Measurements from ENCODE around the gene RPRD1B.
A peak's percentile ranks its signal among the peaks of the same experiment; 100 is the strongest.

RPRD1B gene

DNA sequence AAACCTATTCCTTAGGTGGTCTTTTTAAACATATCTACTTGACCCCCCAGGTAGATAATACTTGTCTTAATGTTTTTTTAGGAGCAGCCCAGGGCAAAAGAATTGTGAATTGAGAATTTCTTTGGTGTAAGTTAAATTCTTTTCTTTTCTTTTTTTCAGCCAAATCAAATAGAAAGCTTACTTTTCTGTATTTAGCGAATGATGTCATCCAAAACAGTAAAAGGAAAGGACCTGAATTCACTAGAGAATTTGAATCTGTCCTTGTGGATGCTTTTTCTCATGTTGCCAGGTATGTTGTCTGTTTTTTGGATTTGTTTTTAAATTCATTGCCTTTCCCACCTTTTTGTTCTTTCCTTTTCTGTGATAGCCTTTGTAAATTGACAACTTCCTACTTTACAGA lies 6.7 kb downstream of the RPRD1B start:
- no peak for DNase-seq

DNA sequence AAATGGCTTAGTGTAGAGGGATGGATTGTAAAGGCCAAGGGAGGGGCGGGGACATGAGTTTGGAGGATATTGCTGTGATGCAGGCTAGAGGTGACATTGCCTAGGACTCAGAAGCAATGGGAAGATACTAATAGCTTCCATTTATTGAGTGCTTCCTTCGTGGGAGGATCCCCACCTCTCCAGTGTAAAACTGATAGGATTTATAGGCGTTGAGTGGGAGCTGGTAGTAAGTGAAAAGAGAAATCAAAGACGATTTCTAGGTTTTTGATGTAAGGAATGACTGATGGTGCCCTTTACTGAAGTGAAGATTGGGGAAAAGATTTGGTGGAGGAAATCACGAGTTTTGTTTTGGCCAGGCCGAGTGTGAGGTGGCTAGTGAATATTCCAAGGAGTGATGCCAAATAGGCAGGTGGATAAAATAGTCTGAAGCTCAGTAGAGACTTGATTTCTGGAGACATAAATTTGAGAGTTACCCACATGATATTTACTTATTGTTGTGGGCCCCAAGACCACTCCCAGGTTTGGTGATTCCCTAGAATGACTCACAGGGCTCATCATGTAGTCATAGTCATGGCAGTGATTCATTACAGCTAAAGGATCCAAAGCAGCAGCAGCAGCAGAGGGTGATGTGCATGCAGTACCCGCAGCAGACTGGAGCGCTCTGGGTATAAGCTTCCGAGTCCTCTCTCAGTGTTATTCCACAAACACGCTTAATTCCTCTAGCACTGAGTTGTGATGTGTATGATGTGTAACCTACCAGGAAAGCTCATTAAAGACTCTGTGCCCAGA lies 10.2 kb downstream of the RPRD1B start:
- DNase-seq: no peak

DNA sequence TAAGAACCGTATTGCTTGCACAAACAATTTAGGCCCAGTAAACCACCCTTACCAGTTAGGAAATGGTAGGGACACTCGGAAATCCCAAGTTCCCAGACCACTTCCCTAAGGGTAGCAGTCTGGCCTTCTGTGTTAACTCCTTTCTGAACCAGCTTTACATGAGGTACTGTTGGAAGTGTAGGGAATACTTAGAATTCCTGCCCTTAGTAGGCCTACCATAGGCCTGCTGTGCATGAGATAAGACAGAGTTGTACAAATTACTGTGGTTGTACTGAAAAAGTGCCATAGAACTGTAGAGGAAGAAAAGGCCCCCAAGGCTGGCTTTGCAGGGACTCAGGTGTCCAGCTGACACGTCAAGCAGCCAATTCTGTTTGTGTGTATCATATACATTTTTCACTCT lies 11.1 kb downstream of the RPRD1B start:
- DNase-seq: no peak

DNA sequence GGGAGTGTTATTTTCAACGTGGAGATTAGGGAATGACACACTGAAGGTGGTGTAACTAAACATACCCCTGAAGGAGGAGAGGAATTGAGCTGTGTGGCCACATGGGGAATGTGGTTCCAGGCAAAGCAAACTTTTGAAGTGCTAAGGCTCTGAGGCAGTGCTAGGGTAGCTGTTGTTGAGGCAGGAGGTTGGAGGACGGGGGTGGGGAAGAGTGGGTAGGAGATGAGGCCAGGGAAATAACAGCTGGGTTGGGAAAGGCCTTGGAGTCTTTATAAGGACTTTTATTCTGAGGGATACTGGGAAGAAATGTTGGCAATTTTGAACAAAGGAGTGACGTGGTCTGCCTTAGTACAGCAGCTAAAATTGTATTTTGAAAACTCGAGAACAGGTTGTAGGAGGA lies 13.0 kb downstream of the RPRD1B start:
- no peak for DNase-seq

DNA sequence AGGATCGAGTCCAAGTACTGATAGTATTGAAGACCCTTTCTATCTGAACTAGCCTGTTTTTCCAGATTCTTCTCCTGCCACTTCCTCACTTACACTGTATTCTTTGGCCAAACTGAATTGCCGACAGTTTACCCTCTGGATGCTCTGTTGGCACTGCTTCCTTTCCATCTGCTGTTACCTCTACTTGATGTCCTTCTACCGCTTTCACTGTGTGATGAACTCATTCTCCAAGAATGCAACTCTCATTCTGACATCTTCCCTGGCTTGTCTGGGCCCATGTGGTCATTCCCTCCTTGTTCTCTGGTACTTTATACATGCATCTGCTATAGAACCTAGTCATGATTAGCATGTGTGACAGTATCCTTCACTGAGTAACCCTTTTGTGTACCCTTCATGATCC lies 16.3 kb downstream of the RPRD1B start:
- no peak for DNase-seq

DNA sequence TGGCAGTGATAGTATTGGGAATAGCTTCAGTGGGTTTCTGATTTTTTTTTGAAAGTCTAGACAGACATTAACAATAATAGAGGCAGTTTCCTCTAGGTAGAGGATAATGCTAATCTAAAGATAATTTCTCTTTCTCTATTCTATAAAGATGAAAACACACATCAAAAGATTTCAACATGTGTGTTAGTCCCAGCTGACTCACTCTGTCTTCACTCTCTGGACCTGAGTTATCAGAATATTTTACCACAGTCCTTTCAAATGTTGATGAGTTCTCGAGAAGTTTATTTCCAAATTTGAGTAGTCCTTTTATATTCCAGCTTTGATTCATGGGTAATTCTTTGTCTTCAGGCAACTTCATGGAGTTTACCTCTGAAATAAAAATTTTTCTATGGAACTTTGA lies 17.1 kb downstream of the RPRD1B start:
- no peak for DNase-seq

DNA sequence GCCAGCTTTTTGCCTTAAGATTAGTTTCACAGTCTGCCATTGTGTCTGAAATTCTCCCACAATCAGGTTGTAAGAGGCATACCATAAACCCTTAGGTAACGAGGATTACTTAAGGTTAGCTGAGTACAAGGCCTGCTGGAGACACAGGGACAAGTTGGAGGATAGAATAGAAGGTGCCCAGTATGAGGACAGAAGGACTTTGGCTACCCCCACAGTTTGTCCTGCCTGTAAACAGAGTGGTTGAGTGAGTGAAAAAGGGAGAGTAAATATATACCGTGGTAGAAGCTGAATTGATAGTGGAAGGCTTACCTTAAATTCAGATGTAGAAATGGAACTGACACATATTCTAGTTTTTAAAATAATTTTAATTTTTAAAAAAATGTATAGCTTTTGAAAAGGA lies 19.3 kb downstream of the RPRD1B start:
- DNase-seq: no peak

DNA sequence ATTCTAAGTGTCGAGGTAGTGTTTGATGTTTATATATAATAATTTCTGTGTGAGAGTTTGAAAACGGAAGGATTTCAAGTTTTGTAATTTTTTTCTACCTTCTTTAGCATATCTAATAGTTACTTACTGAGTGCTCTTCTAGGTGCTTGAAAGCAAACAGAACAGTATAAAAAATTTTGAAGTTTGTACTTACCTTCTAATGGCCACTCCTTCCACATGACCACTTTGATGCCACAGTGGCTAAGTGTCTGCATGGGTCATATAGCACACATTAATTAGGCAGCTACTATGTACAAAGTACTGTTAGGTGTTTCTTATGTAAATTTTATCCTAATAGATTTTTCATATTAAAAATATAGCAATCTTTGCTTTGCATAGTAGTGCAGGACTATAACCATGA lies 21.1 kb downstream of the RPRD1B start:
- no peak for DNase-seq

DNA sequence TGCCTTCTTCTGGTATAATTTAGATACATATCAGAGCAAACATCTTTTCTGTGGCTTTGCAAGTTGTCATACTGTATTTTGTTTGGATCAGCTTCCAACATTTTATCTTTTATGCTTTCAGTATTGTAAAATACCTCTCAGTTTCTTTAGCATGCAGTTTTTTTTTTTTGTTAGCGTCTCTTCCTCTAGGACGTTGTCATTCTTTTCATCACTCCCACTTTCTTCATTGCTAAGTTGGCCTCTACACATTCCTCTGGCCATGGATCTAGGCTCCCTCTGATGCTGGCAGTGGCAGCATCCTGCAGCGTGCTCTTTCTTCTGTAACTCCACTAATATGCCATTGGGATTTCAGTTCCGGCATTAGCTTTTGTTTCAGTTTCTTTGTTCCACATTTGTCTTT lies 21.7 kb downstream of the RPRD1B start:
- no peak for DNase-seq

DNA sequence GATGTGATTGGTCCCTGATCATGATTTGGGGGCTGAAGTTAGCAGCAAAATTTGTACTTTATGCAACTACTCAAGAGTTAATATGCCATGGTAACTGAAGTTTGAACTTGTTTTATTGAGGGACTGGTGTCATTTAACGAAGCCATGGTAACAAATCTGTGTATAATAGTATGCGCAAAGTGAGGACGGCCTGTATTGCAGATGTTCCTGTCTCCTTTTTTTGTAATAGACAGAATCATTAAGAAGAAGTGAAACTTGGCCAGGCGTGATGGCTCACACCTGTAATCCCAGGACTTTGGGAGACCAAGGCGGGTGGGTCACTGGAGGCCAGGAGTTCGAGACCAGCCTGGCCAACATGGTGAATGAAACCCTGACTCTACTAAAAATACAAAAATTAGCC lies 22.3 kb downstream of the RPRD1B start:
- DNase-seq: no peak

DNA sequence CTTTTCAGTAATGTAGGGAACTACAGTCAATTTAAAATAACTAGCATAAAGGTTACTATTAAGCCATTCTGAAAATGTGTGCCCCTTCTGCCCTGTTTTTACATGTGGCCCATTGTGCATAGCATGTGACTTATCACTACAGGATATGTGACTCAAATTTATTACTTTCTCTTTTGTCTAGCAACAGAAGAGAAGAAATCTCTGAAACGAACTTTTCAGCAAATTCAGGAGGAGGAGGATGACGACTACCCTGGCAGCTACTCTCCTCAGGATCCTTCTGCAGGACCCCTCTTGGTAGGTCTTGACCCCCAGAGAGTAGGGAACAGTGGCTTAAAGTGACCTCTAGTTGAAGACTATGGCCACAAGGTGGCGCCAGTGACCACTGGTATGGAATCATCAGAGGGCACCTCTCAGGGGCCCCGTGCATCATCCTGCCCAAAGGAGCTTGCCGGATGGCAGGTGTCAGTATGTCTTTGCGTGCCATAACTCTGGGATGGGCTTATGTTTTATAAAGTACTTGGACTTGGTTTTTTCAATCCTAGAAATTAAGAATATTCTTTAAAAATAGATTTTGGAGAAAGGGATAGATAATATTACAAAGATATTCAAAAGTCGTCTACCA lies 23.9 kb downstream of the RPRD1B start:
- DNase-seq: peak; percentile 77

DNA sequence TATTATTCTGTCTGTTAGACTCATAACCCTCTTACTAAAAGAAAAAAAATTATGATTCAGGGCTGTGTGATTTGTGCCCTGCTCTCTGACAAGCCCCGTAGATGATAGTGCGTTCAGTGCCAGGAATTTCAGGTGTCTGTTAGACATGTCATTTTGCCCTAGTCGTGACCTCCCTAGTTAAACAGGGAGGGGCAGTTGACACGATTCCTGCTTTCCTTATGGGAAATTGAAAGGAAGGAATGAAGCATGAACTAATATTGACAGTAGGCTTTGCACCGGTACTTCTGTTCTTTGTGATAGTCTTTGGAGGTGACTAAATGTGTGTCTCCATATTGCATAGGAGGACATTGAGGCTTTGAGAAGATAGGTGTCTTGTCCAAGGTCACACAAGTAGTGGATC lies 26.3 kb downstream of the RPRD1B start:
- no peak for DNase-seq

DNA sequence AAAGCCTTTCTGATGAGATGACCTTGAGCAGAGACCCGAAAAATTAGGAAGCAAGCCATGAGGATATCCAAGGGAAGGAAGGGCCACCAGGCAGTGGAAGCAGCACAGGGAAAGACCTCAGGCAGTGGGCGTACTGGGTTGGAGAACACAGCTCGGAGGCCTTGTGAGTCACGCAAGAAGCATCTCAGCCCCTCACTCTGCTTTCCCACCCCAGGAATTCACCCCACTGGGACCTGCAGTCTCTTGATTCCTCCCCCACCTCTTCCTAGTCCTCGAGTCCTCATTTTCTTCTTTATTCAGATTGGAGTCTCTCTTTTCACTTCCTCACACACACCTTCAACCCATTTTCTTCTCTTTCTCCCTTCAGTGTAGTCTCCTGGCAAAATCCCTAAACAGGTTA lies 27.0 kb downstream of the RPRD1B start:
- no peak for DNase-seq

DNA sequence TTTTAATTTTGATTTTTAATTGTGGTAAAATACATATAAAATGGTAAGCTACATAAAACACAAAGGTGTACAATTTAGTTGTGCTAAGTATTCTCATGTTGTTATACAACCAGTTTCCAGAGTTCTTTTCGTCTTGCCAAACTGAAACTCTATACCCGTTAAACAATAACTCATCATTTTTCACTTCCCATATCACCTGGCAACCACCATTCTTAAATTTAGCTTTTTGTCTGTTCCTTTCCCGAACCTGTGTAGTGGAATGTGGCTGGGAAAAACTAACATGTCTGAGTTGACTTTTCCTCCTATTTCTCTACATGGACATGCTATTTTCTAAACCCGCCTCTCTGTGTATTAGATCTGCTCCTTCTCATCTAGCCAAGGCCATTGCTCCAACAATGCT lies 27.6 kb downstream of the RPRD1B start:
- no peak for DNase-seq

DNA sequence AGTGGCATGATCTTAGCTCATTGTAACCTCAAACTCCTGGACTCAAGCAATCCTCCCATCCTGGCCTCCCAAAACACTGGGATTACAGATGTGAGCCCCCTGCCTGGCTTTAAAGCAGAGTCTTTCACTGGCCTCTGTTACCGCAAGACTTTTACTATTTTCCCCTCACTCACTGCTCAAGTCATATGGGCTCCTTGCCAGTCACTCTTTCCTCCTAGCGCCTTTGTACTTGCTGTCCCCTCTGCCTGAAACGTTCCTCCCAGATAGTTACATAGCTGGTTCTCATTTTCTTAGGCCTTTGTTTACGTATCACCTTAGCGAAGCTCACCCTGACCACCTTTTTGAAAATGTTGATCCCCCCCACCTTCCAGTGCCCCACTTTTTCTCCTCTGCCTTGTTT lies 29.3 kb downstream of the RPRD1B start:
- DNase-seq: no peak

DNA sequence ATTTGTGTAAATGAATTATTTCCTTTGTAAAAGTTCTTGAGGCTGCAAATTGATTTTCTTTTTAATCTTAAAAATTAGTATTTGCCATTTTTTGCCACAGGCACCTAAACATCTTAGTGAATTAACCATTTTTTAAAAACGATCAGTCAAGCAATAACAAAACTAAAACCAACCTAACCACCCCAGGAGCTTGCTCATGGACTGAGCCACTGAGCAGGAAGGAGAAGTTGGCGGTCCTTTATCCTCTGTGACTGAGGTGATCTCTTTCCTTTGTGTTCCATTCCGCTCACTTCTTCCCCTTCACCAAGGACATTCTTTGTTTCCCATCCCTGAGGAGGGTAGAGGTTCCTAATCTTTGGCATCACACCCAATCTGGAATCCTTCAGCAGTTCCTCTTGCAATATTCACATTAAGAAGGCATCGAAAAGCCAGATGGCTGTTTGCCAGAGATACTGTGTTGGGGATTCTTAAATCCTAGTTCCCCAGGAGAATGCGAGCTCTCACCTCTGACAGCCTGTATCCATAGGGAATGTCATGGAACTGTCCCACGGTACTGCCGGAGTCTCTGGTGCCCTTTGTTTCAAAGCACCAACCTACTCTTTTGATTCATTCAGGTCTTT lies 30.5 kb downstream of the RPRD1B start:
- no peak for DNase-seq

DNA sequence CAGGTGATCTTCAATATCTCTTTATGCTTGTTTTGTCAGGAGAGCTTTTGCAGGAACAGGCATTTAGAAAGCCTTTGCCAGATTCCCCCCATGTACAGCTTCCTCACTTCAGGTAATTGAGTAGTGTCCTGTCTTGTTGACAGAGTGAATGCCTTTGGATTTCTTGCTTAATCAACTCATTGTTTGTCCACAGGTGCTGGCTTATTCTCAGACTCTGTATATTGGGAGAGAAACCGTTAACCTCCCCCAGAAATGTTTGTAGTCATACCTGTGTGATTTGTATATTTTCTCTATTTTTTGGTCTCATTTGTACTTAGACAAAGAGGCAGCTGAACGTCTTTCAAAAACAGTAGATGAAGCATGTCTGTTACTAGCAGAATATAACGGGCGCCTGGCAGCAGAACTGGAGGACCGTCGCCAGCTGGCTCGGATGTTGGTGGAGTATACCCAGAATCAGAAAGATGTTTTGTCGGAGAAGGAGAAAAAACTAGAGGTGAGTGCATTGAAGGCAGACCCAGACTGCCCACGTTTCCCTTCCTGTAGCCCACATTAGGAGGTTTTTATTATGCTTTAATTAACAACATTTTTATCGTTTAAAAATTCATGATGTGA lies 32.3 kb downstream of the RPRD1B start:
- DNase-seq: no peak

DNA sequence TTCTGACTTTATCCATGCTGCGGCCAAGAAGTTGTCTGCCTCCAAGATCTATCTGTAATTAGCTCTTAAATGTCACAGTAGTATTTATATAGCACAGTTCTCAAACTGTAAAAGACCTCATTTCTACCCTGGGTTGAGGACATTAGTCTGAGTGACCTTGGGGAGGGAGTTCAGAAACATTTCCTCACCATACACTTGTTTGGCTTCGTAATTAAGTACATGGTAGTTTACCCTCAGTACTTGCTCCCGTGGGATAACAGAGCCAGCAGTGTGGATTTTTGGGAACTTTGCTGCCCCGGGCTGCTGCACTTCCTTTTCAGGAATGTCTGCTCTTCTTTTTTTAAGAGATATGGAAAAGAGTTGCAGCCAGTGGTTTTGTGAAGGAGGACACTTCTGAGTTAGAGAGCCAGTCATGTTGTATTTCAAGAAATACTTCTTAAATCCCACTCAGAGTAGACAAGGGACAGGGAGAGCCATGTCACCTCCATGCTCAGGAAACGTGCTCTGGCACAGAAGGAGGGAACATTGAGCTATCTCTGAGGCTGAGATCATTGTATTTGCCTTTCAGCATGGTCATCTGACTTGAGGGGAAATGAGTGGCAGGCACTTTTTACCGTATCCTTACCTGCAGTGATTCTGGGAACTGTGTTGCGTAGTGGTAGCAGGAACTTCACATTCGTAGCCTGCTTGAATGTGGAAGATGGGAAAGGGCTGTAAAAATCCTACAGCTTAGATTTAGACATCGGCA lies 33.6 kb downstream of the RPRD1B start:
- DNase-seq: no peak

DNA sequence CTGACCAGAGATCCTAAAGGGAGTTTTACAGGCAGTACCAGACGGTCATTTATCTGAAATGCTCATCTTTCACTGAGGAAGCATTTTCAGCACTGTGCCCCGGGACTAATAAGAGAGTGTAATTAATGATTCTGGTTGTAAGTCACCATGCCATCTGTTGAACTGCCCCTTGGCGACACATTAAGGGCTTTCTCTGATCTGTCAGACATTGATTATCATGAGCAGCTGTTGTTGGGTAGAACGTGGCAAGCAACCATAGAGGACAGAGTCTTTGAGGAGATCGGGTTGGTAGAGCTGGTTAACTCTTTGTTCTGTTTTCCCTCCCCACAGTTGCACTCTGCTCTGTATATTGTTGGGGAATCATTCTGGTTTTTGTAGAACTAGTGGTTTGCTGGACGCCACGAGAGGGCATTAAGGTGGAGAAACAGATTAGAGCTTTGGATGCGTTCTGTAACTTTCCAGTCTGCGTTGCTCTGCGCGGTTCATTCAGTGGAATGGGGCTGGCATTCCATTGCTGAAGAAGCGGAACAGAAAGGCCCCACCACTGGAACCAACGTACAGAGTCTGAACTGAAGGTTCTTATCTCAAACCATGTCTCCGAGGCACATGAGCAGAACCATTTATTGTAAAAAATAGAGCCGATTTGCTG lies 34.3 kb downstream of the RPRD1B start:
- DNase-seq: no peak

DNA sequence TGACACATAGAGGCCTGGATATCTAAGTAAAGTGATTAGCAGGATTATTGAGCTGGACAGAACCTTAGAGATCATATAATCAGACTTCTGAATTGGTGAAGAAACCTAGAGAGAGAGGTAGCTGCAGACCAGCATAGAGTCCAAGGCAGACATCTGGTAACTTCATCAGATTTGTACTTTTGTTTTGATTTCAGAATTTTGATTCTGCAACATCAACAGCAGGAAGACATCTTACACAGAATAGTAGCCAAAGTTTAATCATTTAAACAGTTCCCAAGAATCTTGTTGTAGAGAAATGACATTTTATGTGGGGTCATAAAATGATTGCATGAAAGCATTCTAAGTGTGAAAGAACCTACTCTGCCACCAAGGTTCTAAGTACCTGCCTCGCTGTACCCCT lies 39.4 kb downstream of the RPRD1B start:
- DNase-seq: no peak

DNA sequence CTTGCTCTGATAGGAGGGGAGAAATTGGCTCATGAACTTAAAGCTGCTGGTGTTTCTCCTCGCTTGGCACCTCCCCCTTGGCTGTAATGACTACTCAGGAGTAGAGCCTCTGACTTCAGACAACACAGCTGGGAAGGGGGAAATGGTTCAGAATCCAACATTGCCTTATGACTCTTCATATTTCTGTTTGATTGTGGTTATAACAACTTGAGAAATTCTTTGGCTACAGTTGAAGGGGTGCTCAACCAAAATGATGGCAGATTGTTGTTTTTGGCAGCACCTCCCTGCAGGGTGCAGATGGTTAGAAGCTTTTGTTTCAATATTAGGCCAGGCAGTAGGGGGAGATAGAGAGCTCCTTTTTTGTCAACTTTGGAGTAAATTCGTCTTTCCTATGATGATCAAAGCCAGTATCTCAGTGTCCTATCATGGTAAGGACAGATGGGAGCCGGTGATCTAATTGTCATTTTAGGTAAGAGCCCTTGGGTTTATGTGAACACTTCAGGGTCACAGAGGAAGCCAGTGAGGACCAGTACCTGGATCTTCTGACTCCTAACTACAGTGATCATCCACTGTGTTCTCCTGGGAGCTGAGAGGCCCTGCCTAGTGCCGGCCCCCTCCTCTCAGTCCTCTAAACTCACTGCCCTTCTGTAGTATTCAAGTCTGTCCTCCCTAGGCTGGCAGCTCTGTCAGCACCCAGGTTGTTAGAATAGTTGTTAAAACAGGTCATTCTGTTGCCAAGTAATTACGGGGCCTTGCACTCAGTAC lies 39.9 kb downstream of the RPRD1B start:
- peak; percentile 50 for DNase-seq

Measured in NCI-H69 (cell line).